HUDEP-2 (cell line): ENCODE measurements around the gene CST9.

Experiments
- DNase-seq, 76 experiments: peaks; one replicate each; lab custom pipeline; 2025; ENCODE audit not compliant: unreplicated experiment in 76 of 76; lab: John Stamatoyannopoulos, UW

Gene CST9

GRCh38 chr20:23605867-23606651 lies at the start of gene CST9:
CST9 (minus strand) TSS chr20:23605917; CDS start chr20:23605864, 53 bp downstream.
- DNase-seq: no peak

GRCh38 chr20:23654717-23655116 lies 49.0 kb upstream of the CST9 start:
- no peak for DNase-seq

- DNase-seq: no peak
Observed at GRCh38 chr20:23654000-23654399, 48.3 kb upstream of the CST9 start.

- no peak for DNase-seq
Observed at GRCh38 chr20:23653400-23653938, 47.8 kb upstream of the CST9 start.

GRCh38 chr20:23652926-23653325 lies 47.2 kb upstream of the CST9 start:
- no peak for DNase-seq

GRCh38 chr20:23652371-23652770 lies 46.7 kb upstream of the CST9 start:
- DNase-seq: no peak

GRCh38 chr20:23651117-23651516 lies 45.4 kb upstream of the CST9 start:
- DNase-seq: no peak

GRCh38 chr20:23649830-23650417 lies 44.2 kb upstream of the CST9 start:
- DNase-seq: no peak

- no peak for DNase-seq
Observed at GRCh38 chr20:23649242-23649641, 43.5 kb upstream of the CST9 start.

- no peak for DNase-seq
Observed at GRCh38 chr20:23647346-23647745, 41.6 kb upstream of the CST9 start.

GRCh38 chr20:23646106-23646873 lies 40.6 kb upstream of the CST9 start:
- DNase-seq: no peak

GRCh38 chr20:23645575-23645974 lies 39.9 kb upstream of the CST9 start:
- DNase-seq: no peak

GRCh38 chr20:23644164-23644563 lies 38.4 kb upstream of the CST9 start:
- no peak for DNase-seq

- no peak for DNase-seq
Observed at GRCh38 chr20:23643659-23644058, 37.9 kb upstream of the CST9 start.

GRCh38 chr20:23641936-23642751 lies 36.4 kb upstream of the CST9 start:
- DNase-seq: no peak

GRCh38 chr20:23640671-23641667 lies 35.3 kb upstream of the CST9 start:
- DNase-seq: no peak

- no peak for DNase-seq
Observed at GRCh38 chr20:23640018-23640601, 34.4 kb upstream of the CST9 start.

- no peak for DNase-seq
Observed at GRCh38 chr20:23639490-23639958, 33.8 kb upstream of the CST9 start.

GRCh38 chr20:23638309-23638708 lies 32.6 kb upstream of the CST9 start:
- no peak for DNase-seq
